GM12873 (cell line): ENCODE results near the gene CADPS.

Experiments used
- TF ChIP-seq, protein P1 (sequence below): IDR thresholded peaks from 2 replicates; pipeline ENCODE4 v1.5.1; 2012; ENCODE audit warnings: low read depth, mild to moderate bottlenecking, moderate library complexity, low read length, control low read depth; ENCODE audit not compliant: insufficient read depth; ENCODE audit errors: missing control alignments

The CADPS gene

DNA sequence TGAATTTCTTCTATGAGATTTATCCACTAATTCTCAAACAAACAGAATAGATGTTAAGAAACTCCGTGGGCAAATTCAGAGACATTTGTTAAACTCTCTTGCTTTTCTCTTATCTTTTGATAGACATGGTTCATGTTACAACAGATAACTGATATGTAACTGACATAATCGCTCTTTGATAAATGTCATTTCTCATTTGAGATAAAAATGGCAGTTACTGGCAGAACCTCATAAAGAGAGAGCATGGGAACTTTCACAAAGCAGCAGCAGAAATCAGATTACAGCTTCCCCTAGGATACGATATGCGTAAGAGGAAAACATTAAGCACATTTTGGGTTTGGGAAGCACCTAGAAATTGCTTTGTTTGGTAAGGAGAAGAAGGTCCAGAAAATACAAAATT is 126.1 kb downstream of the CADPS start:
- TF ChIP-seq, protein P1, sequence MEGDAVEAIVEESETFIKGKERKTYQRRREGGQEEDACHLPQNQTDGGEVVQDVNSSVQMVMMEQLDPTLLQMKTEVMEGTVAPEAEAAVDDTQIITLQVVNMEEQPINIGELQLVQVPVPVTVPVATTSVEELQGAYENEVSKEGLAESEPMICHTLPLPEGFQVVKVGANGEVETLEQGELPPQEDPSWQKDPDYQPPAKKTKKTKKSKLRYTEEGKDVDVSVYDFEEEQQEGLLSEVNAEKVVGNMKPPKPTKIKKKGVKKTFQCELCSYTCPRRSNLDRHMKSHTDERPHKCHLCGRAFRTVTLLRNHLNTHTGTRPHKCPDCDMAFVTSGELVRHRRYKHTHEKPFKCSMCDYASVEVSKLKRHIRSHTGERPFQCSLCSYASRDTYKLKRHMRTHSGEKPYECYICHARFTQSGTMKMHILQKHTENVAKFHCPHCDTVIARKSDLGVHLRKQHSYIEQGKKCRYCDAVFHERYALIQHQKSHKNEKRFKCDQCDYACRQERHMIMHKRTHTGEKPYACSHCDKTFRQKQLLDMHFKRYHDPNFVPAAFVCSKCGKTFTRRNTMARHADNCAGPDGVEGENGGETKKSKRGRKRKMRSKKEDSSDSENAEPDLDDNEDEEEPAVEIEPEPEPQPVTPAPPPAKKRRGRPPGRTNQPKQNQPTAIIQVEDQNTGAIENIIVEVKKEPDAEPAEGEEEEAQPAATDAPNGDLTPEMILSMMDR, result no peak

DNA sequence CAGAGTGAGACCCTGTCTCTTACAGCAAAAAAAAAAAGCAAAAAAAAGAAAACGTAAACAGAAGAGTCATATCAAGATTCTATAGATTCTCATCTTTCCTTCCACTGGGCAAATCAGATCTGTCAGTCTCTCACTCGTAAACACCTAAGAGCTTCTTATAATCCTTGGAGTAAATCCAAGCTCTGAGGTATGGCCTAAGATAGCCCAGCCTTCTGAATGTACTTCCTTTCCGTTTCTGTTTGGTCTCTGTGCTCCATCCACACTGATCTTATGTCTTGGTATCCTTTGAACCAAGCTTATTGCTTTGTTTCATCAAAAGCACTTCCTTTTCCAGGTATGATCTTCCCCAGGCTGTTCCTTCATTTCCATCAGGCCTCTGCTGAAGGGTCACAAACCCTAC is 137.8 kb downstream of the CADPS start:
- TF ChIP-seq, protein P1, result no peak

DNA sequence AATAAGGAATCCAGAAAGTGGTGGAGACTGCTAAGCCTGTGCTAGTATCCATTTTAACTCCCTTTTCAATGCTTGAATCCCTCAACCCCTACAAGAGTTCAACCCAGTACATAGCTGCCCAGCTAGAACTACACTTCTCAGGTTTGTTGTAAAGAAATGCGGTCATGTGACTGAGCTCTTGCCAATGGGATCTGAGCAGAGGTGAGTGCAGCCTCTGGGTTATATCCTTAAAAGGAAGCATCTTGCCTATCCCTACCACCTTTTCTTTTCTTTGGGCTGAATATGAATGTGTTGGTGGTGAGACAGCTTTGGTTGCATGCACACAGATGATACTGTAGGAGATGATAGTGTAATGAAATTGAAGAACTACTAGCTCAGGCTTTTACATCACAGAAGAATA is 139.7 kb downstream of the CADPS start:
- TF ChIP-seq, protein P1, result no peak

DNA sequence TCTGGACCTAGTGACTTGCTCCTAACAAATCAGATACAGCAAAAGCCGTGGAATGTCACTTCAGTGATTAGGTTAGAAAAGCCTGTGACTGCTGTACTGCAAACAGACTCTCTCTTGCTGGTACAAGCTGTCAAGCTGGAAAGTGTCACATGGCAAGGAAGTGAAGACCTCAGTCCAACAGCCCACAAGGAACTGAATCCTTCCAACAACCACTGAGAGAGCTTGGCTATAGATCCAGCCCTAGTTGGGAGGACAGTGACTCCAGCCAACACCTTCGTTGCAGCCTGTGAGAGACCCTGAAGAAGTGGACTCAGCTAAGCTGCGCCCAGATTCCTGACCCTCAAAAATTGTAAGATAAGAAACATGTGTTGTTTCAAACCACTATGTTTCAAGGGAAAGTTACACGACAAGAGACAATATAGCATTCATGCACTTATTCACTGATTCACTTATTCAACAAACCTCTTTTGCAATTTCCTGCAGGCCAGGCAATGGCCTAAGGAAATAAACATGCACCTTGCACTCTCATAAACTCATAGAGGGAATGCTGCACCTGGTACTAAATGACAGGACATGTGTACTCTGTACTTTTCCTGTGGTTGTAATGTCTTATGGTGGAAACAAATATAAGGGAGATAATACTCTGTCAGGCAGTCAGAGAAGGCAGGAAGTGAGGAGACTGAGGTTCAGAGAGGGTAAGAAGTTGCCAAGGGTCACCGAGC is 142.9 kb downstream of the CADPS start:
- TF ChIP-seq, protein P1, result no peak

- TF ChIP-seq, protein P1, result no peak
Measured at GRCh38 chr3:62727981-62728380, 147.2 kb downstream of the CADPS start.

GRCh38 chr3:62727536-62727935 is 147.7 kb downstream of the CADPS start:
- TF ChIP-seq, protein P1, result no peak

DNA sequence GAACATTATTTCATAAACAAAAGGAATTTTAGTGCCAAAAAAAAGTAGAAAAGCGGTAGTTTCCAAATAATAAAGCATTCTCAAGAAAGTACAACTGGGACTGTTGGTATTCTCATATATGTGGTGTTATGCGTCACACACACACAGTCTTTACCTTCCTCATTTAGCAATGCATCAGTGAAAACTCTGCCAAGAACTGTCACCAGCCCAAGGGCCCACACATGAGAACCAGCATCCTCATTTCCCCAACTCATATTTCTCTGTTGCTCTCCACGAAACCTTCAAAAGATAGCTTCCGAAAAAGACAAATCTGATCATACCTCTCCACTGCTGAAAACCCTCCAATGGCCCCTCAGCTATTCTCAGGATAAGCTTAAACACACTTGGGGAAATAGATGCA is 150.7 kb downstream of the CADPS start:
- TF ChIP-seq, protein P1, result no peak
